HG03045 (cell line): ENCODE measurements around the gene LEFTY2.
"Not testable (repeated sequence)": the region's sequence is repeated elsewhere in the genome, so short reads cannot be mapped to it uniquely, and the experiment has no call there.

Source experiments
- ATAC-seq: cut with Tn5 transposase; IDR thresholded peaks from one replicate; pipeline ENCODE4 v1.9.1; 2021; ENCODE audit warnings: mild to moderate bottlenecking, moderate library complexity; ENCODE audit not compliant: unreplicated experiment

LEFTY2 gene

DNA sequence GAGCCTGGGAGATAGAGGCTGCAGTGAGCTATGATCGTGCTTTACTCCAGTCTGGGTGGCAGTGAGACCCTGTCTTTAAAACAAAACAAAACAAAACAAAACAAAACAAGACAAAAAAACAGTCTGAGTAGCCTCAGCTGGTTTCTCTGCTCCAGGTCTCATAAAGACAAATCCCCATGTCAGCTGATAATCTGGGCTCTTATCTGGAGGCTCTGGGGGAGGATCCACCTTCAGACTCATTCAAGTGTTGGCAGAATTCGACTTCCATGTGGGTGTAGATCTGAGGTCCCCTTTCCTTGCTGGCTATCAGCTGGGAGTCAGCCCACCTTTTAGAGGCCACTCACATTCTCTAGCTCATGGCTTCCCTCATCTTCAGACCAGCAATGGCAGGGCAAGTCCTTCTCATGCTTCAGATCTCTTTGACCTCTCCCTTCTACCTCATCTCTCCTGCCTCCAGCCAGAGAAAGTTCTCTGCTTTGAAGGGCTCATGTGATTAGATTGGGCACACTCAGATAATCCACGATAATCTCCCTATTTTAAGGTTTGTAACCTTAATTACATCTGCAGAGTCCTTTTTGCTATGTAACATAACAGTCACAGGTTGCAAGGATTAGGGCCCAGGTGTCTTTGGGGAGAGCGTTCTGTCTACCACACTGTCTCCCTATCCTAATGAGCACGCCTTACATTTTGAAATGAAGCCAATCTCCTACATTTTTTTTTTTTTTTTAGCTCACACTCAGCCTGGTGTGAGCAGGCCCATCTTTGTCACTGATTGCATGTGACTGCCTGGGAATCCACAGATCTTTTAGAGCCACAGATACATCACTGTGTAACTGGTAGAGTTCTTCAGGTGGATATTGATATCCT, 9.5 kb downstream of the LEFTY2 start:
- no peak for ATAC-seq

DNA sequence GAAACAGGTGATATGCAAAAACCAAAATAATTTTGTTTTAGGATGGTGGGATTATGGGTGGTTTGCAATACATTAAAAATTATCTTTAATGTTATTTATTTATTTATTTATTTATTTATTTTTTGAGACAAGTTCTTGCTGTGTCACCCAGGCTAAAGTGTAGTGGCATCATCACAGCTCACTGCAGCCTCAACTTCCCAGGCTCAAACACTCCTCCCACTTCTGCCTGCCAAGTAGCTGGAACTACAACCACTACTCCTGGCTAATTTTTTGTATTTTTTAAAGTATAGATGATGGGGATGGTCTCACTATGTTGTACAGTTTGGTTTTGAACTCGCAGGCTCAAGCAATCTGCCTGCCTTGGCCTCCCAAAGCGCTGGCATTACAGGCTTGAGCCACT, 10.5 kb downstream of the LEFTY2 start:
- ATAC-seq, result no peak

- not testable (repeated sequence) for ATAC-seq
Measured at GRCh38 chr1:225929462-225929861, 11.6 kb downstream of the LEFTY2 start.

DNA sequence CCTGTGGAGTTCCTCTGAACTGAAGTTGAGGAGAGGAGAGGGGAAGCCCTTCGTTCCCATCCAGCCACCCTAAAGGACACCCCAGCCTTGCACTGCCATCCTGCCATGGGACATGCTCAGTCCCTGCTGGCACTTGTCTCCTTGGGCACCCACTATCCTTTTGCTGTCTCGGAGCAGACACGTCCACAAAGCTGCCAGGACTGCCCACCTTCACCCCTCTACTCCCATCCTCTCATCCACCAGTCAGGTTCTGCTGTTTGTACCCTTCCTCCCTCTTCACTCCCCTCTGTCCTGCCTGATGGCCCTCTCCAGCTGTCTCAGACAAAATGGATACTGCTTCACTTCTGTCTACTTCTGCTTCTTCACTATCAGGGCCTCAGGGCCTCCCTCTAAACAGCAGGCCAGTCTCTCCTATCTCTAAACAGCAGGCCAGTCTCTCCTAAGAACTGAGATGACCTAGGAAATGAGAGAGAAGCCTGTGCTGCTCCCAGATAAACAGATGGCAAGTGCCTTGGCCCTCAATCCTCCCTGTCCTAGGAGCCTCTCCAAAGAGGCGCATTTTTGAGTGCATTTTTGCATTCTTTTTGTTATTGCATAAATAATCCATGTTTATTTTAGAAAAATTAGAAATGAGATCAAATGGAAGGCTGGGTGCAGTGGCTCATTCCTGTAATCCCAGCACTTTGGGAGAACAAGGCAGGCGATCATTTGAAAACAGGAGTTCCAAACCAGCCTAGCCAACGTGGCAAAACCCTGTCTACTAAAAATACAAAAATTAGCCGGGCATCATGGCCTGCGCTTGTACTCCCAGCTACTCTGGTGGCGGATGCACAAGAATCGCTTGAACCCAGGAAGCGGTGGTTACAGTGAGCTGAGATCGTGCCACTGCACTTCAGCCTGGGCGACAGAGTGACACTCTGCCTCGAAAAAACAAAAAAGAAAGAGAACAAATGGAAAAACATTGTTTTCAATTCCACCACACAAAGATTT, 12.5 kb downstream of the LEFTY2 start:
- no peak for ATAC-seq

GRCh38 chr1:225926551-225927113, 14.4 kb downstream of the LEFTY2 start:
- no peak for ATAC-seq

- ATAC-seq, result peak; percentile 98
Measured at GRCh38 chr1:225923692-225924555, 17.1 kb downstream of the LEFTY2 start, which contains the start of gene PYCR2. Gene PYCR2, minus strand, starts transcription at chr1:225924250. Its CDS starts 140 bp downstream, at chr1:225924110.

DNA sequence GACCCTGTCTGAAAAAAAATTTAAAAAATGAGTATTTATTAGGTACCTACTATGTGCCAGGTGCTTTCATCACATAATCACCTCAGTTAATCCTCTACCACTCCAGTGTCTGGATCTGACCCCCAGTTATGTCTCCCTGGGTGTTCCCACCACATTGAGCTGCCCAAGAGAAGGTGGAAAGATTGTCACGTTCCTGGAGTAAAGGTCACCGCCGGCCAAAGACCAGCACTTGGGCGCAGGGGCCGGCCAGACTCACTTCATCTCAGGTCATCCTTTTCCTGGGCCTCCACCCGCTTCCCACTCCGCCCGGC, 17.7 kb downstream of the LEFTY2 start:
- ATAC-seq, result no peak

DNA sequence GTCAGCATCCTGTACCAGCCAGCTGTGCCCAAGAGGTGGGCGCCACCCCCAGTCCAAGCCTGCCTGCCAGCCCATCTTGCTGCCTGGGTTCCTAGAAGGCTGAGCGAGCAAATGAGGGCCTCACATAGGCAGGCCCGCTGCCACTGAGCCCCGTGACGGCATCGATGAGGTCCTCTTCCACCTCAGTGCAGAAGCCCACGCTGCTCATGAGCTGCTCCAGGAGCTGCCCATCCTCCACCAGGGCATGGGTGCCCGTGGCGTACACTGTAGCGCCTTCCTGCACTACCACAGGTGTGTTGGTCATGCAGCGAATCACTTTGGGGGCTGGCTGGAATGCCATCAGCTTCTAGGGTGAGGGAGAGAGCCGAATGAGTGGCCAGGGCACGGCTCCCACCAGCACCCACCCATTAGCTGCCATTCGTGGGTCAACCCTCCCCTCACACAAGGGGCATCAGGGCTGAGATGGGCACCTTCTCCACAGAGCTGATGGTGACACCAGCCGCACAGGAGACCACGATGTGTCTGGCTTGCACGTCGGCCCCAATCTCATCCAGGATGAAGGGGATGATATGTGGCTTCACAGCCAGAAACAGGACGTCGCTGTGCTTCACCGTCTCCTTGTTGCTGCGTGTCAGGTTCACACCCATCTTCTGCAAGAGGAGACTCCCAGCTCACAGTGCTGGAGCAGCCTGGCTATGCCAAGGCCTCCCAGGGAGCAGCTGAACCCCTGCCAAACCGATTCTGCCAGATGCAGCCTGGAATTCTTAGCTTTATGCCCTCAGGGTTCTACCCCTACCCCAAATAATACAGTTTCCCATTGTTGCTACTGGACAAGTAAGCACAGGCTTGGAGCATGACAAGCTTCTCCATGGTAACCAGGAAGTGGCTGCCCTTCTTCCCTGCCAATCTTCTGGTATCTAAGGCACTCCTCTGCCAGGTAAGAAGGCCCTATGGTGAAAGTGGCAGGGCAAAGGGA, 19.0 kb downstream of the LEFTY2 start:
- ATAC-seq, result no peak

DNA sequence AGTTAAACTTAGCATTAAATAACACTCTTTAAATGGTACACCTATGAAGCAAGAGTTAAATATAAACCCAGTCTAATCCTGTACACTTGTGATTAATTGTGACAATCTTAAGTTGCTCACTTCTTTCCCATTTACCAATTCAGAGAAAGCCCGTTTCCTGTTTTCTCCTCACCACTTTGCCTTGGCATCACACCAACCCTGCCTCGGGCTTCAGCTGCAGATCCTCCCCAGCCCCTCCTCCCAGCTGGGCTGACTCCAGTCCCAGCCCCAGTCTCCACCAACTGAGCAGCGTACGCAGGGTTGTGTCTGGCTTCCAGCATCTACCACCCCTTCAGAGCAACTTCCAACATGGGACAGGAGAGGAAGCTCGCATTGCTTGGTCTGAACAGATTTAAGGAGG, 21.1 kb downstream of the LEFTY2 start:
- ATAC-seq, result no peak

DNA sequence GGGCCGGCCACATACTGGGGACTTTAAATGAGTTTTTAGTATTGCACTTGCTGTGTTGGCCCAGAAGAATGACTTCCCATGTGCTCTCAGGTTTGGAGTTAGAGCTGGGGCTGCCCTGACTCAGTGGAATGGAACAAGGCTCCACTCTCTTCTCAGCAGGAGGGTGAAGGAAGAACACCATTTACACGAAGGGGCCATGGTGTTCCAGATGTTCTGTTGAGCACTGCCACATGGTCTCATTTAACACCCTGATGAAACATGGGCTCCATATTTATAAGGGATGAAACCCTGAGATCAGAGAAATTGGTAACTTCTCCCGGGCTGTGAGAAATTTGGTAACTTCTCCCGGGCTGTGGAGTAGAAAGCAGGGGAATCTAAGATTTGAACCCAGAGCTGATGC, 22.7 kb downstream of the LEFTY2 start:
- no peak for ATAC-seq

GRCh38 chr1:225917536-225917935, 23.5 kb downstream of the LEFTY2 start:
- no peak for ATAC-seq

- ATAC-seq, result no peak
Measured at GRCh38 chr1:225917101-225917500, 23.9 kb downstream of the LEFTY2 start.

DNA sequence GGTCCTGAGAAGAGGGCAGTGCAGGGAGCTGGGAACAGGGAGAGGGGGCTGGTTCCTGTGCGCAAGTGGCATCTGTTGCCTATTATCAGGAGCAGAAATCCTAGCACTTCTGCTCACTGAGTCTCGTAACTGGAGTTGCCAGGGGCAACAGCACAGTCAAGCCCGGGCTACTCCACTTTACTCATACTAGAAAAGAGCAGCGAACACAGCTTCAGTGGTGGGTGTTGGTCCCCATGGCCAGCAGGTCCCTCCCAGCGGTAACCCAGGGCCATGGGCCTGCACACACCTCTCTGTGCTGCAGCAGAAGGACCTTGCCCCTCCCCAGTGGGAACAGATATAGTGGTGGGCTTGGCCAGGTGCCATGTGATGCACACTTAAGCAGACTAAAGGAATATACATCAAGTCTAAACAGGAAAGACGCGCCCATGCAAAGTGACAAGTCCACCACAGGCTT, 25.5 kb downstream of the LEFTY2 start:
- no peak for ATAC-seq

GRCh38 chr1:225914947-225915346, 26.1 kb downstream of the LEFTY2 start:
- no peak for ATAC-seq

GRCh38 chr1:225914391-225914790, 26.6 kb downstream of the LEFTY2 start:
- ATAC-seq, result no peak

DNA sequence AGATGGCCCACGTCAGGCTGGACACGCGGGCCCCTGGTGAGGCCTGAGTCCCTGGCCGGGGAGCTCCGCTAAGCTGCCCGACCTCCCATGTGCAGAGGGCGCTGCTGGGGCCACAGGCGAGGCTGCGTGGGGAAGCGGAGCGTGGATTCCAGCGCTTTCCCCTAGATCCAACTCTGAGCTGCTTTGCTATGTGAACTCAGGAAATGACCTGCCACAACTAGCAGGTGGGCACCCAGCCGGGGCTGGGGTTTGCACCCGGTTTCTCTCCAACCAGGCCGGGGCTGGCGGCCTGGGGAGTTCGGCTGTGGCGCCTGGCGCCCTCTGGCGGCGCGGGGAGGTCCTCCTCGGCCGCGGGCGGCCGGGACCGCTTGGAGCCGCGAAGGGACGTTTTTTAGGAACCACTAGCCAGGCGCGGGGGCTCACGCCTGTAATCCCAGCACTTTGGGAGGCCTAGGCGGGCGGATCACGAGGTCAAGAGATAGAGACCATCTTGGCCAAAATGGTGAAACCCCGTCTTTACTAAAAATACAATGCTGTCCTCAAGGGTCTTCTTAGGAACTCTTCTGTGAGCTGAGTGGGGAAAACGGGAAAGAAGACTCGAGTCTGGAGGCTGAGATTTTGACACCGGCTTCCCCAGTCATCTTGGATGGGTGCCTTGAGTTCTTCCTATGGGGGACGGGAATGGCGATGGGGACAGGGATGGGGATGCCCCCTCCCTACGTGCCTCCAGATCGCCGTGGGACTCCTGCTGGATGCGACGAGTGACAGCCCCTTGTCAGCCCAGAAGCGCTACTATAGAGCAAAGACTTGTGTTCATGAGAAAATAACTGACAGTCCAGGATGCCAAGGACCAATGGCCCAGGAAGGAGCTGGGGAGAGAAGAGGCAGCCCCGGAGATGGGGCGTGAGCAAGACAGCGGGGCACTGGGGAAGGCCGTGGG, 29.6 kb downstream of the LEFTY2 start:
- ATAC-seq, result peak; percentile 80

DNA sequence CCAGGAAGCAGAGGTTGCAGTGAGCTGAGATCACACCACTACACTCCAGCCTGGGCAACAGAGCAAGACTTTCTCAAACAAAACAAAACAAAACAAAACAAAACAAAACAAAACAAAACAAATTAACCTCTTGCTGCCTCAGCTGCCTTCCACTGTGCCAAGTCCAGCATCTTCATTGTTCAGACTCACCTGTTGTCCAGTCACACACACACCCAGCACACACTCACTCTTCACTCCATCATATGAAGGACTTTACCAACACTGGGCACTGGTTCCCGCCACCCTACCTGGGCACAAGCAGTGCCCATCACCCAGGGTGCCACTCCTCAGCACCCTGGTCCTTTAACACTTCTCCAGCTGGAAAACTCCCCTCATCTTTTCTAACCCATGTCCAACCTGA, 31.5 kb downstream of the LEFTY2 start:
- ATAC-seq, result no peak

GRCh38 chr1:225908773-225909172, 32.2 kb downstream of the LEFTY2 start:
- no peak for ATAC-seq
